ENCODE results near the gene WAS.

The WAS gene

GRCh38 chrX:48714573-48714972, 31.0 kb downstream of the WAS start:
- no peak for DNase-seq

DNA sequence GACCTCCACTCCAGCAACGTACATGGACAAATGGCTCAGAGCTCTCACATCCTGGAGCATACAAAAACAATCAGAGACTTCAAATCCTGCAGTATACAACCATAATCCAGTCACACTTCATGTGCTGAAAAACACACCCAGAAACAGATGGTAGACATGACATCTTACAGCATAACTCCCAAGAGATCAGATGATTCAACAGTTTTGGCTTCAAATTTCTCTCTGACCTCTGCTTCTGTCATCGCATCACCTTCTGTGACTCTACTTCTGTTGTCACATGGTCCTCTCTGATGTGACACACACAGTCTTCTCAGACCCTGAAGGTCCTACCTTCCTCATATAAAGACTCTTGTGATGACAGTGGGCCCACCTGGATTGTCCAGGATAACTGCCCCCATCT, 31.5 kb downstream of the WAS start:
- DNase-seq, result no peak

DNA sequence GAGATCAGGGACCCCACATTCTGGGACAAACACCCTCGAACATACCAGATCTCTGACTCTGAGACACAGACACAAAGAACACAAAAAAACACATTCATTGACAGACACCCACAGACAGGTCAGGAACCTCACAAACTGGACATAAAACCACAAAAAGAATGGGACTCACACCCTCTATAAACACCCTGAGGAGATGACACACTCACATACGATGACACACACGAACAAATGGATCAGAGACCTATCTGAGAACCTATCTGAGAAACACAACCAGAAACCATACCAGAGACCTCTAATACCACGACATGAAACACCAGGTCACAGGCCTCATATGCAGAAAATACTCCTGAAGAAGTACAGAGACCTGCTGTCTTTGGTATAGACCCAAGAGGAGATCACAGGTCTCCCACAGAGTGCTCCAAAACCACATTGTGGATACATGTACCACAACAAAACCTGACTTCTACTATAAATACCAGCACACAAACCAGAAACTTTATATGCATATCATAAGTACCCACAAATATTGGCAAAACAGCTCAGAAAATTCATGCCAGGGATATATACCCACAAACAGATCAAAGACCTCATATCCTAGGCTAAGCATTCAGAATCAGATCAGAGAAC, 32.4 kb downstream of the WAS start:
- no peak for DNase-seq

- no peak for DNase-seq
Measured at GRCh38 chrX:48719958-48720357, 36.4 kb downstream of the WAS start.

- DNase-seq, result no peak
Measured at GRCh38 chrX:48720577-48721250, 37.1 kb downstream of the WAS start.

GRCh38 chrX:48721916-48722315, 38.3 kb downstream of the WAS start:
- no peak for DNase-seq

- no peak for DNase-seq
Measured at GRCh38 chrX:48726596-48726995, 43.0 kb downstream of the WAS start.

GRCh38 chrX:48728653-48729052, 45.1 kb downstream of the WAS start:
- DNase-seq, result no peak

GRCh38 chrX:48736303-48736702, 52.7 kb downstream of the WAS start:
- DNase-seq, result no peak

GRCh38 chrX:48736878-48737212, 53.2 kb downstream of the WAS start:
- DNase-seq, result no peak

DNA sequence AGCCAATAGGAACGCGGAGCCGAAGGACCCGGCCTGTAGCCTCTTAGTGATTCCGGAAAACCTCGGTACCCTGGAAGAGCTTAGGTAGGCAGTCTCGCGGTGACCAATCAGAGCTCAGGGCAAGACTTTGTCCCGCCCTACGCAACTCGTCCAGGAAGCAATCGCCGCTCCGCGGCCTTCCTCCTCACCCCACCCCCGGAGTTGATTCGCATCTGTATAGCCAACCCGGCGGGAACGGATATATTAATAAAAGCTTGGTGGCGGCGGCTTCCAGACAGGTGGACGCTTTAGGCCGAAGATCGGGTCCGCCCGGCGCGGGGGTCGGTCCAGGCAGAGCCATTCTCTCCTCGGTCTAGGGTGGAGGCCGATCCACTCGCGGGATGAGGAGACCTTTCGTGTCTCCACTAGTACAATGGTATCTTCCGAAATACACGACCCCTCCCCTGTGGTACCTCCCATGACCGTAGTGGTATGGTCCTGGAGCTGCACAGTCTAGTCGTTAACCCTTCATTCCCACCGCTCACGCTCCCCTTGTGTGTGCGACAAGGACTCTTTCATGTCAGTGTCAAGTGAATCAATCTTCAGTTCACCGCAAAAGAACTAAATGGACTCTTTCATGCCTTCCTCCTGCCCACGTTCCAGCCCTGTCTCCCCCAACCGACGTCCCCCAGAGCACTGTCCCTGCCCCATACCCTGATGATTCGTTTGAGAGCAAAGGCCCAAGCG, 53.8 kb downstream of the WAS start:
- DNase-seq, result peak; percentile 87

GRCh38 chrX:48737940-48738339, 54.3 kb downstream of the WAS start:
- DNase-seq, result no peak
